HG02678 (cell line): Measurements from ENCODE around the gene PIP4K2A.

Source experiments
- ATAC-seq: cut with Tn5 transposase; IDR thresholded peaks from one replicate; pipeline ENCODE4 v1.9.1; 2021; ENCODE audit warnings: mild to moderate bottlenecking, moderate library complexity; ENCODE audit not compliant: unreplicated experiment

Gene PIP4K2A

DNA sequence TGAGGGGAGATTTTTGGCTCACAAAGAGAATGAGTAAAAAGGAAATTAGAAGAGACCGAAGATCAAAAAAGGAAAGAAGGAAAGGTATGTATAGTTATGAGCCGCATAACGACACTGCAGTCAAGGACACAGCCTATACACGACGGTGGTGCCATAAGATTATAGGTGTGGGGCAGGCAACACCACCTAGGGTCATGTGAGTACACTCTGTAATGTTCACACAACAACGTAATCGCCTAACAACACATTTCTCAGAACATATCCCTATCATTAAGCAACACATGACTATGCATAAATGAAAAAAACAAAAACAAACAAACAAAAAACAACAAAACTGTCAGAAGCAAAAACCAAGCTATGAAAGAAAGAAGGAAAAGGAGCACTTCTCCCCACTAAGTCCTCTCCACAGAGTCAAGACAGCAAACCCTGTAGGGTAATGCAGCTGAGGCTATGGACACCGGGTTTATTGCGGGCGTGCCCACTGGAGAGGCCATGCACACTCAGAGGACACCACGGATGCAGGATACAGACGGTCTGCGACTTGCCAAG is 45.1 kb downstream of the PIP4K2A start:
- peak; percentile 47 for ATAC-seq

DNA sequence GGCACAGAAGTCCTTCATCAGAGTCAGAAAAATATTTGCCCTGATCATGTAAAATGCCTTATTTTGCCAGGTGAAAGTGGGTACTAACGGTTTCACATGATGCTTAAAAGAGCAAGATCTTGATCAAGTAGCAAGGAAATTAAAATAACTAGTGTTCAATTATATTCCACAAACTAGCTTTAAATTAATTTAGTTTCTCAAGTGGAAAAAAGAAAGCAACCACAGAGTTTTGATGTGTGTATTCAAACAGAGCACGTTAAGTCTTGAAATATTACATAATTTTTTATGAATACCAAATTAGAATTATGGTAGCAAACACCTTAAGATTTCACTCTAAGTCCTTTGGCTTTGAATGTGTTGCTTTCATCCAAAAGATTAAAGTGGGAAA is 47.3 kb downstream of the PIP4K2A start:
- no peak for ATAC-seq

DNA sequence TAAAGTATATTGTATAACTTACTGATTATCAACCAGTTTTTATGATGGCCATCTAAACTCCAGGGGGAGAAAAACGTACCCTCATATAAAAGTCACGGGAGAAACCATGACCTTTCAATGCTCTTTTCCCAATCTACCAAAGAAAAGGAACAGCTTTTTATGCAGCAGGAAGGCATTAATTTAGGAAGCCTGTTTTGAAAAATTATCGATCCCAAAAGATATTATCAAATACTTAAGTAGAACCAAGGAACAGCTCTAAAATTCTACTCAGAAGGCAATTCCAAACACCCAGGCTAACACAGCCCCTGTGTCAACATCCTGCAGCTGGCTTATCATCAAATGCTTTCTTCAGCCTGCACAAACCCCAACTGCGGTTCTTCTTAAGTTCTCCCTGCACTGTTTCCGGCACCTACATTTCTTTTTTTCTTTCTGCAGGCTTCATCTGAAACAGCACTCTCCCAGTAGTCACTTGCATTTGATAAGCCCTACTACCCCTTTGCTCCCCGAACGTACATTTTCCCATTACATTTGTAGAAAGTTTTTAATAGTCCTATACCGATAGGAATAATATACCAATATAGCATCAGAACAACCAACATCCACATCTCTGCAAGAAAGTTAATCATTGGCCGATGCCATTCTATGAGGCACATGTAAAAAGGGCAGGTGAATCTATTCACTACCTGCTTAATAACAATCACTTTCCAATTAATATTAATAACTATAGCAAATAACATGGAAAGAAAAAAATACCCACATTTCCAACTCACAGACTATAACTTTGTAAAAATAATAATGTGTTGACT is 47.9 kb downstream of the PIP4K2A start:
- ATAC-seq, result peak; percentile 85

DNA sequence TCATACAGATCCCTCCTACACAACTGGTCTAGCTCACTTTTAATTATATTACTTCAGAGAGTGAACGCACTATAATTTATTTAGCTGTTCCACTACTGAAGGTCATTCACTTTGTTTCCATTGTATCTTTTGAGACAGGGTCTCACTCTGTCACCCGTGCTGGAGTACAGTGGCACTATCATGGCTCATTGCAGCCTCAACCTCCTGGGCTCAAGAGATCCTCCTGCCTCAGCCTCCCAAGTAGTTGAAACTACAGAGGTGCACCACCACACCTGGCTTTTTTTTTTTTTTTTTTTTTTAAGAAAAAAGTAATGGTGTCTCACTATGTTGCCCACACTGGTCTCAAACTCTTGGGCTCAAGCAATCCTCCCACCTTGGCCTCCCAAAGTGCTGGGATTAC is 49.0 kb downstream of the PIP4K2A start:
- ATAC-seq, result no peak

DNA sequence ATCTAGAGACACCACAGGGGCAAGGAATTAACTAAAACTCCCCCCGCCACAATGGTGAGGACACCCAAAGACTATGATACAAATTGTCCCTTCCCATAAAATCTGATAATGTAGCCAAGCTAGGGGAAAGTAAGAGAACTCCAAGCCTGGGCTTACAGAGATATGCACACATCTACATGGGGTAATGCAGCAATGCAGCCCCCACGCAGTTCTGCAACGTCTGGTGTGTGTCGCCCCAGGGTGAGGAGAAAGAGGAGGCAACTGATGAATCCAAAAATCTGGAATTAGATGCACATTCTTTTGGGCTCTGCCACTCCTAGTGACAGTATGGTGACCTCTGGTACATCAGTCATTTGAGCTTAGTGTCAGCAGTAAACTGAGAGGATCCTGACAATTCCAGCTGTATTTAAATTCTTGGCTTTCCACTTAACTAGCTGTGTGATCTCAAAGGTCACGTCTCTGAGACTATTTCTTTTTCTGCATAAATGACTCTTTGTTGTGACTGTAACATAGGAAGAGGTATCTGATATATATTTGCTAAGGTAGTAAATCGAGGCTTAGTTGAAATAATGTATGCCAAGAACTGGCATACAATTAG is 51.5 kb downstream of the PIP4K2A start:
- no peak for ATAC-seq

DNA sequence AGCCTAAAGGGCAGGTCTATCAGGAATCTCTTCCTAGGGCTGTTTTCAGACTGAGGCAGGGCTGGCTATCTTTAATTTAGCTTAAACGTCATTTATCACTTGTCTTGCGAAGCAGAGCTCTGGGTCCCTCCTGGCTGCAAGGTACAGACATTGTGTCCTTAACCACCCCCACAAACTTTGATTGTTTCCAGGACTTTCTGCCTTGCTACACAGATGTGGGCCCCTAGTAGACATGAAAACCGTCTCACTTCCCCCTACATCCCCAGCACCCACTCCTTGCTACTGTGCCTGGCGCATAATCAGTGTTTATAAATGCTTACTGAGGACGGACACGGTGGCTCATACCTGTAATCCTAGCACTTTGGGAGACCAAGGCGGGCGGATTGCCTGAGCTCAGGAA is 54.5 kb downstream of the PIP4K2A start:
- ATAC-seq, result no peak

DNA sequence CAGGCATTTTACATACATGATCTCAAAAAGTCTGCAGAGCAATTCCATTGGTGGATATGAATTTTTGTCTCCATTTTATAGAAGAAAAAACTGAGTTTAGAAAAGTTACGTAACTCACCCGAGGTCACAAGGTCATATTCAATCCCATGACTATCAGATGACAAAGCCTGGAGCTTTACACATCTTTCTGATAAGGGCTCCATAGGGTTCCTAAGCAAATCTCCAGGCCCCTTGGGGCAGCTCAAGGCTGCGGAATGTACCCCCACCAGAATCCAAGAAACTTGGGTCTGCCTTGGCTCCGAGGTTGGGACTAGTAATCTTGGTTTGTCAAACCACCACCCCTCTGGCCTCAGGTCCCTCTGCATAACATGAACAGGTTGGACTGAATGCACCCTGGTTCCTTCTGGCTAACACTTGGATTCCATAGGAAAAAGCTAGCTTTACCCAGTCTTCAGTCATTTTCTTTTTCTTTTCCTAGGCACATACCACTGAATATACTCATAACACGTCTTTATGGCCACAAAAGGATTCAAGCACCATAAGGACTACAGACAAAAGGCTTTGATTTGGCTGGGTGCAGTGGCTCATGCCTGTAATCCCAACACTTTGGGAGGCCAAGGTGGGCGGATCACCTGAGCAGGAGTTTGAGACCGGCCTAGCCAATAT is 55.5 kb downstream of the PIP4K2A start:
- no peak for ATAC-seq

DNA sequence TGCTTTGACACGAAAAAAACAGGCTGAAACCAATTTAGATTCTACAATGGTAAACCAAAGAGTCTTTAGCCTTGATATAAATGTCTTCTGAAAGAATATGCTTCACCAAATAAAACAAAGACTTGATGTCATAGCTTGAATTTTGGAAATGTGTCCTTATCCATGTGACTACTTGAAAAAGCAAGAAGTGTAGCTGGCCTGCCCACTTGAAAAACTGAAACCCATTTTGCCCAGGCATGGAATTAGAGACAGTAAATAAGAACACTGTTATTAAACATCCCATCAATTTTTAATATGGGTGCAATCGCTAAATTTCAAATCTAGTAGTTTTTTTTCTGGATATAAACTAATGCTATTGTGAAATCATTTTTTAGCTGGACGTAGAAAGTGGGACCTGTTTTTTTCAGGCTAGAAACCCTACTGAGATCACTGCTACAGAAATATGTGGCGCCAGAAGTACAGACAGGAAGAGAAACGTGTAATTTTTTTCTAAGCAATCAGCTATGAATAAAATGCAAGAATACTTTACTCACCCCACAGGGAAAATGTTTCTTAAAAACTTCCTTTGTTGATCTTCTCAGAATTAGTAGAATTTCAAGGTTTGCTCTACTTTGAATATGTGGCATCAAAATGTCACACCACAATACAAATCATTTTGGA is 56.7 kb downstream of the PIP4K2A start:
- ATAC-seq, result no peak

DNA sequence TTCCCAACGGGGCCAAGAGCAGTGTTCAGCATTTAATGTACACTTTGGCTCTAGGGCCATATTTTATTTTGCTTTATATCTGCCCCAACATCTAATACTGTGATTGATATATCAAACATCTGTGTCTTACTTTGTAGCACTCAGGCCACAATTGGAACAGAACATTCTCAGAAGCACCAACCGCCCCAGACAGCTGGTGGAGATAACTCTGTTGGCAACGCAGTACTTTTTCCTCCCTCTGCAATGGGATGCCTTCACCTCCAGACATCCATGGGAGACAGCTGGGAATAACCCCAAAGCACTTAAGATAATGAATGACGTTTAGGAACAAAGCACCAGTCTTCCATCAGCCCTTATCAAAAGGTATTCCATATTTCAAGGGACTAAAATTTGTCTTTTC is 57.4 kb downstream of the PIP4K2A start:
- no peak for ATAC-seq

DNA sequence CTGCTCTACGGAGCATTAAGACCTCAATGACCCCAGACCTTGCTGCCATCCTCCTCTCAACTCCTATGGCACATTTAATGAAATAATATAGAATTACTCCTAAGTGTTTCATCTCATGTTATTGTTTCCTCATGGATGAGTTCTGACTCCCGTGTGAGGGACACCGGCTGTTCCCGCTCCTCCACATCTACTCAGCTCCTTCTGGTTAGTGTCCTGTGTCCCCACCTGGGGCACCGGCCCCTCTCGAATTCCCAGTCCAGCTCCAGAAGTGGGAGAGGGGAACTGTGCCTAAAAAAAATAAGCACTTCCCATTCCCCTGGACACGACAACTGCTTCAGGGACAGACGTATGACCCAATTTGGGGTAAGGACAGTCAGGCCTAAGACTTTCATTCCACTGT is 58.3 kb downstream of the PIP4K2A start:
- no peak for ATAC-seq

DNA sequence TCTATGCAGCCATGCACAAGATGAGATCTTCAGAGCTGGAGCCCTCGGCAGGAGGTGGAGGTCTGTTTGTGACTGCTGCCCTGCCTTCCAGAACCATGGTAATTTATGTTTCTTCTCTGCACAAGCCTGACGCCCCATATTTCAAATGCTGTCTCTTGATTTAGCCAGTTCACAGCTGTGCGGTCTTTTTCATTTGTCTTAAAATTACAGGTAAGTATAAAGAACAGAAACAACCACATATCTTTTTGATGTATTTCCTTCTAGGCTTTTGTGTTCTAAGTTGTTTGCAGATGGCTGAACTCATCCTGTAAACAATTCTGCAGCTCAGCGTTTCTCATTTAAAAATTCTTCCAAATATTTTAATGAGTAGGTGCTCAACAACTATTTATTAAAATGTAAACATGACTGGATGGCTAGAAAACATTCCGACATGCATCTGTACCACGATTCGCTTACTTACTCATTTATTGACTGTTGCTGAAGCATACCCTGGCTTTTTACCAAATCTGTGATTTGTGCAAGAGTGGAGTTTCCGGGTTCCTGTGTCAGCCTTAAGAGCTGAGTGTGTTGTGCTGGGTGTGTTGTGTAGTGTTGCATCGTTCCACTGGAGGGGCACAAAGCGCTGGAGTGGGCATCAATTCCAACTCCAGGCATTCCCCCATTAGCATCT is 58.9 kb downstream of the PIP4K2A start:
- no peak for ATAC-seq

DNA sequence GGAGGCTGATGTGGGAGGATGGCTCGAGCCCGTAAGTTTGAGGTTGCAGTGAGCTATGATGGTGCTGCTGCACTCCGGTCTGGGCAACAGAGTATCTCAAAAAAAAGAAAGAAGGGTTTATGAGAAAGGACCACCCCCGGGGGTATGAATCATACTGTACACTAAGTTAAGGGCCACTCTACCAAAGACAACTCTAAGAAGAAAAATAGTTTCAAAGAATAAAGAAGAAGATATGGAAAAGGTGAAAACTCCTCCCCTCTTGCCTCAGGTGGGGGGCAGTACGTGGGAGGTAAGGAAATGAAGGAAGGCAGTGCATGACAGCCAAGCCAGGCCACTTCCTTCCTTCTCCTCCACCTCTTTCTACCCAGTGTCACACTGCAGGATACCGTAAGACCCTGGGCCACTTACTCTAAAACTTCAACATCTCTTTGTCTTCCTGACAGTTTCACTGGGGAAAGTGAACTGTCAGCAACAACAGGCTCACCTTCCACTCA is 61.3 kb downstream of the PIP4K2A start:
- ATAC-seq, result no peak

DNA sequence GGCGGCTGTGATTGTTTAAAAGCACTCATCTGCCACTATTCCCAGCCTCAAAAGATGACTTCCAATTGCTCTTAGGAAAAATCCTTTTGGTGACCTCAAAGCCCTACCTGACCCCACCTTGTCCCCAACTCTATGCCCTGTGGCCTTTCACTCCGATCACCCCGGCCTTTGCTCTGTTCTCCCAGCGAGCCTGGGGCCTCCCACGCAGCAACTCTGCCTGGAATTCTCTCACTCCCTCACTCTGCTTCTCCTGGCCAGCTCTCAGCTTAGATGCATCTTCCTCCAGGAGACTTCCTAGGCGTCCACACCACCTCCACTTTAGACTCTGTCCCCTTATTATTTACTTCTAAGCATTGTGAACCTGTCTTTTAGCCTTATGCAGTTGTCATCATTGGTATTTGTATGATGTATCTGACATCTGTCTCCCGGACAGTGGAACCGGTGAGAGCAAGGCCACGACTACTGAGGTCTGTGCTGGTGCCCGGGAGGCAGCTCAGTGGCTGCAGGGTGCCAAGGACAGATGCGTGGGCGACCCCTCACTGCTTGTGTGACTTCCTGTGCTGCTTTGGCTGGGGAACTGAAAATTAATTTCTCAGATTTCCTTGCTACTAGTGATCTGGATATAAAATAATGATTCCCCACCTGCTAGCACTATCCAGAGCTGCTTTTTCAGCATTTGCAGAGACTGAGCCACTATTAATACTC is 63.0 kb downstream of the PIP4K2A start:
- peak; percentile 40 for ATAC-seq

DNA sequence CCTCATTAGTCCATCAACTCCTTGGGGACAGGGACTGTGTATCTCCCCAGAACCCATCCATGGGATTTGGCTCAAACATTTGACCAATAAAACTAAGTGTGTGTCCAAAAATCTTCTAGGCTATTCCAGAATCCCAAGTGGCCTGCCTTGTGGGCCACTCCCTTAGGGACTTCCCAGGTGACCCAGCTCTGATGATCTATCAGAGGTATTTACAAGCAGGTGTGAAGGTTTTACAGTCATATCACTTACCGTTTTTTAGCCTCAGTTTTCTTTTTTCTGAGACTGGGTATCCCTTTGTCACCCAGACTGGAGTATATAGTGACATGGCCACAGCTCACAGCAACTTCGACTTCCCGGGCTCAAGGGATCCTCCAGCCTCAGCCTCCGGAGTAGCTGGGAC is 64.4 kb downstream of the PIP4K2A start:
- ATAC-seq, result no peak

DNA sequence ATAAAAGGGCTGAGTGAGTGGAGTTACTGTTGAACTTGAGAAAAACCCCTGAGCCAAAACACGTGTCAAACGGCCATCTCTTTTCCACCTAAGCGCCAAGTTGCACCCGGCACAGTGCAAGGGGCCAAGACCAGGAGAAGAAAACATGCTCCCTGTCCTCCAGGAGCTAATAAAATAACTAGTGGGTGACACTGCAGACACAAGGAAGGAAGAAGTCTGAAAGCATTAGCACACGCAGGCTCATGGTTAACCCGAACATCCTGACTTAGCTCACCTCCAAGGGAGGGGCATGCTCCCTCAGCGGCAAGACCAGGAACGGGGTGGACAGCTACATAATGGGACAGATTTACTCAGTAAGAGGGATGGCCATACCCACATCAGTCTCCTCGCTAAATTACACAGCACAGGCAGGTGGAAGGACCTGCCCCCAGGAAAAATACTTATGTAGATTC is 65.0 kb downstream of the PIP4K2A start:
- no peak for ATAC-seq

DNA sequence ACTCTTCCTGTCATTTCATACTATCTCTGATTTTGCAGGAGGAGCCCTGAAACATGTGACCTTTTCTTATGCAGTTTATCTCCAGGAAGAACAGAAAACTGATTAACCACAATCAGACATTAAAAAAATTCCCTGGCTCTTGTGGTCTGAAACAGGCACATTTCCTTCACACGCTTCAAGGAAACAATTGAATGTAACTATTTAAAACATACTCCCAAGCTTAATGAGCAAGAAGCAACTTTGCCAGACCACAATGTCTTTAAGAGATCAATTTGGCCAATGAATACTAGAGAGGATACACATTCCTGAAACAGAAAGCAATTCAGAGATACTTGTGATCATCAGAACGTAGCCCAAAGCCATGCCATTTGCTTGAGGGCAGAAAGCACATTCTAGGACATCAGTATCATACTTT is 65.8 kb downstream of the PIP4K2A start:
- peak; percentile 42 for ATAC-seq

DNA sequence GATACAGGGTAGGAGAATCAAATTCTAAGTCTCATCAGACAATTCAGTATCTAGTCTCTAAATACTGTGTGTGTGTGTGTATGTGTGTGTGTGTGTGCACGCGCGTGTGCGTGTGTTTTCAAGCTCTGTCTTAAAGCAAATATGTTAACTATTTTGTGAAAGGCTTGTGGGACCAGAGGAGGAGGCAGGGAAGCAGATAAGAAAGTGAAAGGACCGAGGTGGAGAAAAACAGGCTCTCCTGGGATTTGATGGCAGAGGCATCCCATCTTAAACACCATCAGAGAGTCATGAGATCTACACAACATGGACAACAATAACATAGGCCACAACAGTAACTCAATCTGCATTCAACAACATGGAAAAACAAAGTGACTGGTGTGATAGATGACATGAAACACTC is 67.1 kb downstream of the PIP4K2A start:
- no peak for ATAC-seq

DNA sequence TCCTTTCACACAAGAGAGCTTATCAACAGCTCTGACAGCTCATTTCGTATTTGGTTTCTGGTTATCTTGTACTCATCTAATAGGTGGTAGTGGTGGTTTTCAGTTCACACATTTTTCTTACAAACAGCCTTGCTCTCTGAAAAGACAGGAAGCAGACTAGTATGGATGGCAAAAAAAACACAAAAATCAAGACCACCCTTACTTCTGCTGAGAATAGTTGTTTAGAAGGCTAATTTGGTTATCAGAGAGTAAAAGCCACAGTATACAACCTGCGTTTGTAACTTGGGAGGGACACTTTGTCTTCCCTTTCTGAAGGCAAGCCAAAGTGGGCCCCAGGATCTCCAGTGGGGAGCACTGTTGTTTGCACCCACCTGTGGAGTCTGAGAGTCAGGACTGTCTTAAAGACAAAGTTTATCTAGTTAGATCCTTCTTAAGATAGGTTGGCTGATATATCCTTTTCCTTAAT is 68.0 kb downstream of the PIP4K2A start:
- peak; percentile 70 for ATAC-seq

DNA sequence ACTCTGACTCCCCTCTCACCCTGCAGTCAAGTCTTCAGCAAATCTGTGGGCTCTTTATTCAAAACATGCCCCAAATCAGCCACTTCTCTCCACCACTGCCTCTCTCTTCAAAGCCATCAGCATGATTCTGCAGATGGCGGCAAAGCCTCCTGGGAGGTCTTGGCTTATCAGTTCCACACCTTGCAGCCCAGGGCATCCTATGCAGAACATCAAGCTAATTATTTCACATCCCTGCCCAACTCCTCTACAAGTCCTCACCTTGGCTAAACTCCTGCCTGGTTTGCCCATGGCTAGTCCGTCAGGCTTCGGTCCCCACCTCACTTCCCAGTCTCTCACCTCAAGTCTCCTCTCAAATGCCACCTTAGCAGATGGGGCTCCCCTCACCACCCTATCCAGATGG is 70.2 kb downstream of the PIP4K2A start:
- ATAC-seq, result no peak

DNA sequence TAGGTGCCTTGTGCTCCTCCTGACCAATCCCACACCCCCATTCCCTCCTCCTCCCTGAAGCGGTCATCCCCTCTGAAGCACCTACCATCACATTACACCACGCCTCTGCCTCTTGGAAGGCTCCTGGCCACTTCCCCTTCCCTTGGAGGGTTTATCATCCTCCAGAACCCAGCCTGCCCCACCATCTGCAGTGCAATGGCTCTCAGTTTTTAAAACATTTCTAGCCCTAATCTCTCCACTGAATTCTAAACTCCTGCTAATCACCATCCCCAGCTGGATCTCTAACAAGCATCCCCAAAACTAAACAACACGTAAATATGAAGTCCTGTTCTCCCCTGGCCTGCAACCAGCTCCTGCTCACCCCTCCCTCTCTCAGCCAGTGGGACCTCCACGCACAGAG is 70.6 kb downstream of the PIP4K2A start:
- ATAC-seq, result no peak
